Parathyroid adenoma (tissue), 2 donors: ENCODE data around the gene STX16.

ENCODE experiments used
- H2AFZ ChIP-seq: fragments of 300-600 bp; sonication (generic); one replicate; pipeline ENCODE4 v1.7.0; 2017; ENCODE audit warnings: antibody characterized with exemption, mild to moderate bottlenecking
- H3K27ac ChIP-seq: fragments of 300-600 bp; sonication (generic); one replicate; pipeline ENCODE4 v1.7.0; 2017
- H3K27me3 ChIP-seq: fragments of 300-600 bp; sonication (generic); one replicate; pipeline ENCODE4 v1.7.0; 2017; ENCODE audit warnings: low read length; ENCODE audit not compliant: control insufficient read depth, insufficient read depth
- H3K36me3 ChIP-seq: fragments of 300-600 bp; sonication (generic); one replicate; pipeline ENCODE4 v1.7.0; 2017; ENCODE audit warnings: low read length; ENCODE audit not compliant: control insufficient read depth, insufficient read depth
- H3K4me1 ChIP-seq: fragments of 300-600 bp; sonication (generic); one replicate; pipeline ENCODE4 v1.7.0; 2017; ENCODE audit warnings: control low read depth
- H3K4me2 ChIP-seq: fragments of 300-600 bp; sonication (generic); one replicate; pipeline ENCODE4 v1.7.0; 2017; ENCODE audit warnings: low read length
- H3K4me3 ChIP-seq: fragments of 300-600 bp; sonication (generic); one replicate; pipeline ENCODE4 v1.7.0; 2017; ENCODE audit warnings: low read depth, low read length
- H3K79me2 ChIP-seq: fragments of 300-600 bp; sonication (generic); one replicate; pipeline ENCODE4 v1.7.0; 2017; ENCODE audit warnings: control low read depth
- H3K9ac ChIP-seq: fragments of 300-600 bp; sonication (generic); one replicate; pipeline ENCODE4 v1.7.0; 2017; ENCODE audit warnings: mild to moderate bottlenecking
- H3K9me3 ChIP-seq: fragments of 300-600 bp; sonication (generic); one replicate; pipeline ENCODE4 v1.7.0; 2017; ENCODE audit warnings: low read length; ENCODE audit not compliant: control insufficient read depth
- CTCF ChIP-seq: fragments of 300-600 bp; sonication (generic); IDR thresholded peaks from one replicate; pipeline ENCODE4 v1.7.0; 2017; ENCODE audit warnings: antibody characterized with exemption, mild to moderate bottlenecking
- donor health status: primary hyperparathyroidism.

The STX16 gene

DNA sequence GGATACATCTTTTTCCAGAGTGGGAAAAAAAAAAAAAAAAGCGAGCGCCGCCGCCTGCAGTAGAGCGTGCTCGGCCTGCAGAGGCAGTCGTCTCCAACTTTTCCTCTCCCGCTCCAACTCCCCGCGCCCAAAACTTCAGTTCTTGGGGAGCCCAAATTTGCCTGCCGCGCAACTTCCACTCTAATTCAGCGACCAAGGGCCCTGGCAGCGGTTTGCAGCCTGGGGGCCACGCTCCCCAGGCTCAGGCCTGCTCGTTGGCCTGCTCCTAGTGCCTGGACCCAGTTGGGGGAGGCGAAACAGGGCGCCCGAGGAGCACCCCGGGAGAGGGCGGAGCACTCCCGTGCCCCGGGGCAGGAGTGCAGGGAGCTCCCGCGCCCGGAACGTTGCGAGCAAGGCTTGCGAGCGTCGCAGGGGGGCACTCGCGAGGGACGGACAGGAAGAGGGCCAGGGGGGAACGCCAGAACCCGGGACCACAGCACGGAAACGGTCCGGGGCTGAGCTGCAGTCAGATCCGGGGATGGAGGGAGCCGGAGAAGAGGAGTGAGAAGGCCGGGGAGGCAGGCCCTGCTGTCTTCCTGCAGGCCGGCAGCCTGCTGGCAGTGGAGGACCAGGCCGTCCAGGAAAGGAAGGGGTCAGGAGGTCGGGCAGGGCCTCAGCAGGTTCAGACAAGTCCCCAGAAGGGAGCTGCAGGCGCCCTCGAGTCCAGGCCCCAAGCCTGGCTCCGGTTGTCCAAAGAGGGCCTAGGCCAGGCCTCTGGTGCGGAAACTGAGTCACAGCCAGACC, at the start of gene STX16:
STX16 (plus strand) TSS at position 508 of the 783 bp plus-strand sequence. CDS start 724 bp downstream, outside the sequence.
- peaks cover 8% of the 10 kb centered on the region for H3K4me1 ChIP-seq
- TF ChIP-seq CTCF, result peak; percentile 66
- H3K9me3 ChIP-seq, result no peaks in the 10 kb centered on the region
- peak within 1 kb of the TSS; percentile 65 for H3K9ac ChIP-seq
- peak within 1 kb of the TSS; percentile 98 for H3K4me2 ChIP-seq
- peak within 1 kb of the TSS; percentile 85 for H3K4me3 ChIP-seq
- H3K79me2 ChIP-seq, result peaks cover 26% of the 10 kb centered on the region
- peak within 1 kb of the TSS; percentile 98 for H2AFZ ChIP-seq
- no peaks in the 10 kb centered on the region for H3K27me3 ChIP-seq
- no peaks in the 10 kb centered on the region for H3K36me3 ChIP-seq
- H3K27ac ChIP-seq, result peak within 1 kb of the TSS; percentile 89

GRCh38 chr20:58602124-58602523, 49.0 kb upstream of the STX16 start:
- no peak overlapping the region for H3K27ac ChIP-seq
- no peak for TF ChIP-seq CTCF
- no peaks in the 10 kb centered on the region for H3K9me3 ChIP-seq

GRCh38 chr20:58603721-58604120, 47.4 kb upstream of the STX16 start:
- Histone ChIP-seq H3K4me2 (no peak overlapping the region), H3K79me2 (no peaks in the 10 kb centered on the region), H3K4me3 (no peak overlapping the region), H2AFZ (no peak overlapping the region), H3K9ac (no peak overlapping the region), H3K27me3 (no peaks in the 10 kb centered on the region), H3K9me3 (no peaks in the 10 kb centered on the region), H3K36me3 (no peaks in the 10 kb centered on the region), H3K4me1 (no peaks in the 10 kb centered on the region), H3K27ac (no peak overlapping the region)
- TF ChIP-seq CTCF, result no peak

More at GRCh38 chr20:58602124-58602523, 49.0 kb upstream of the STX16 start:
- Histone ChIP-seq H3K36me3 (no peaks in the 10 kb centered on the region), H3K4me2 (no peak overlapping the region), H3K4me1 (no peaks in the 10 kb centered on the region), H3K79me2 (no peaks in the 10 kb centered on the region), H3K27me3 (no peaks in the 10 kb centered on the region), H3K4me3 (no peak overlapping the region), H2AFZ (no peak overlapping the region), H3K9ac (no peak overlapping the region)

DNA sequence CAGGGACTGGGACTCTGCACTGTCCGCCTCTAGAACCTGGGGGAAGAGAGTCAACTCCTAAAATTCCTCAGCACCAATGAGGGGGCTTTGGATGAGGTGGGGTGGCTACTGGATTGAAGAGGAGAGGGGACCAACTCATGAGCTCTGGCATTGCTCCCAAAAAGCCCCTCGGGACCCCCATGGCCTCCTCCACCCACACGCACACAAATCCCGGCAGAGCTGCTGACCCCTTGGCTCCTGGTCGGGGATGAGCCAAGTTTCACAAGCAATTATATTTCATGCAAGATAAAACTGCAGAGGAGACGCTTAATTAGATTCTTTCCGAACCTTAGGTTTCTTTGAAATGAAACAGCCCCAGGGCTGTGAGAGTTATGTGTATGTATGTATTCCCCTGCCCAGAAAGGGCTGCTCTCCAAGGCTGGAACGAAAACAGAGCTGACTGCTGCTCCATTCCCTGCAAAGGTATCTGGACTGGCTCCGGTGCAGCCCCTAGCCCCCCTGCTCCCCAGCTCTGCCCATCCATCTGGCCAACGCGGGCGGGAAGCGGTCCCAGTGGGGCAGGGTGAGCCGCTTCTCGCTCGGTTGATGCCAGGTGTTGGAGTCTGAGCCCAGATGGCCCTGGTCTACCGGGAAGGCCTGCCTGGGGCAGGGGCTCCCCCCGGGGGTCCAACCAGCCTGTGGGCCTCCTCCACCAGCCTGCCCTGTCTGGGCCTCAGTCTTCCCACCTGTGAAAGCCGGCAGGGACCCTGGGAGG, 46.8 kb upstream of the STX16 start:
- no peak overlapping the region for H3K27ac ChIP-seq
- H3K79me2 ChIP-seq, result no peaks in the 10 kb centered on the region
- H3K9ac ChIP-seq, result no peak overlapping the region
- H3K27me3 ChIP-seq, result no peaks in the 10 kb centered on the region
- H3K4me3 ChIP-seq, result no peak overlapping the region
- no peak for TF ChIP-seq CTCF
- H3K36me3 ChIP-seq, result no peaks in the 10 kb centered on the region
- no peak overlapping the region for H2AFZ ChIP-seq
- H3K4me2 ChIP-seq, result no peak overlapping the region
- H3K9me3 ChIP-seq, result no peaks in the 10 kb centered on the region
- no peaks in the 10 kb centered on the region for H3K4me1 ChIP-seq
